HL-60 (cell line): ENCODE measurements around the gene SPPL2A.
A peak's percentile ranks its signal among the peaks of the same experiment; 100 is the strongest.

Experiments used
- POLR2AphosphoS5 ChIP-seq: IDR thresholded peaks from 2 replicates; pipeline ENCODE4 v1.6.1; 2012; ENCODE audit warnings: low read depth
- REST ChIP-seq: IDR thresholded peaks from 2 replicates; pipeline ENCODE4 v1.6.1; 2012; ENCODE audit warnings: low read depth; ENCODE audit not compliant: insufficient replicate concordance
- SPI1 ChIP-seq: IDR thresholded peaks from 2 replicates; pipeline ENCODE4 v1.6.1; 2012; ENCODE audit warnings: low read depth, mild to moderate bottlenecking, borderline replicate concordance
- TF ChIP-seq, protein P1 (sequence below): IDR thresholded peaks from one replicate; pipeline ENCODE4 v1.5.1; 2011; ENCODE audit warnings: low read length, control low read depth, inconsistent platforms; ENCODE audit not compliant: insufficient read depth

DNA sequence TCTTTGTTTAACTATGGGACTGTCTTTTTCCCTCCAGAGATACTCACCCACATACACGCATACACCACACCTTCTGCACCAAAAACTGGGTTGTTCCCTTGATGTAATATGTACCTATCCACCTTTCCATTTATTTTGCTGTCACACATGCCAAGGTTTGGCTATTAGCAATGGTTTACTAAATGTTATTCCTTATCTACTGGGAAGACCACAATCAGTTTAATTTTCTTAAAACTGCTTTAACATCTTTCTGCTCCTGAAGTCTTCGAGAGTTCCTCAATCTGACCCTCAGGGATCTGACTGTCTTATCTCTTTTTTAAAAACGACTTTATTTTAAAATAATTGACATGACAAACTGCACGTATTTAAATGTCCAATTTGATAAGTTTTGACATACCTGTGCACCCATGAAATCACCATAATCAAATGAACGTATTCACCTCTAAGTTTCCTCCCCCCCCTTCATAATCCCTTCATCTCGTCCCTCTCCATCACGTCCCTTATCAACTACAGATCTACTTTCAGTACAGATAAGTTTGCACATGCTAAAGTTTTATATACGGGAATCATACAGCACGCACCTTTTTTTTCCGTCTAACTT is 78.1 kb downstream of the SPPL2A start:
- TF ChIP-seq, protein P1, sequence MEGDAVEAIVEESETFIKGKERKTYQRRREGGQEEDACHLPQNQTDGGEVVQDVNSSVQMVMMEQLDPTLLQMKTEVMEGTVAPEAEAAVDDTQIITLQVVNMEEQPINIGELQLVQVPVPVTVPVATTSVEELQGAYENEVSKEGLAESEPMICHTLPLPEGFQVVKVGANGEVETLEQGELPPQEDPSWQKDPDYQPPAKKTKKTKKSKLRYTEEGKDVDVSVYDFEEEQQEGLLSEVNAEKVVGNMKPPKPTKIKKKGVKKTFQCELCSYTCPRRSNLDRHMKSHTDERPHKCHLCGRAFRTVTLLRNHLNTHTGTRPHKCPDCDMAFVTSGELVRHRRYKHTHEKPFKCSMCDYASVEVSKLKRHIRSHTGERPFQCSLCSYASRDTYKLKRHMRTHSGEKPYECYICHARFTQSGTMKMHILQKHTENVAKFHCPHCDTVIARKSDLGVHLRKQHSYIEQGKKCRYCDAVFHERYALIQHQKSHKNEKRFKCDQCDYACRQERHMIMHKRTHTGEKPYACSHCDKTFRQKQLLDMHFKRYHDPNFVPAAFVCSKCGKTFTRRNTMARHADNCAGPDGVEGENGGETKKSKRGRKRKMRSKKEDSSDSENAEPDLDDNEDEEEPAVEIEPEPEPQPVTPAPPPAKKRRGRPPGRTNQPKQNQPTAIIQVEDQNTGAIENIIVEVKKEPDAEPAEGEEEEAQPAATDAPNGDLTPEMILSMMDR, result no peak
- no peak for TF ChIP-seq POLR2AphosphoS5
- TF ChIP-seq SPI1, result peak; percentile 25; the same call in 1 of the 2 replicates
- TF ChIP-seq REST, result no peak
